NCI-H446 treated with DMSO at 0.1 percent for 48 hours (cell line): ENCODE results near the gene ASH1L.
"Not testable (repeated sequence)": the region's sequence is repeated elsewhere in the genome, so short reads cannot be mapped to it uniquely, and the experiment has no call there.

Source experiments
- DNase-seq: peaks from one replicate; lab custom pipeline; 2025; lab: John Stamatoyannopoulos, UW

The ASH1L gene

GRCh38 chr1:155562581-155563376 lies at the start of gene ASH1L:
Gene ASH1L (minus strand): TSS chr1:155562803. CDS start chr1:155521519, 41,284 bp downstream.
- peak; percentile 85 for DNase-seq

GRCh38 chr1:155610257-155610647 lies 47.6 kb upstream of the ASH1L start:
- not testable (repeated sequence) for DNase-seq

DNA sequence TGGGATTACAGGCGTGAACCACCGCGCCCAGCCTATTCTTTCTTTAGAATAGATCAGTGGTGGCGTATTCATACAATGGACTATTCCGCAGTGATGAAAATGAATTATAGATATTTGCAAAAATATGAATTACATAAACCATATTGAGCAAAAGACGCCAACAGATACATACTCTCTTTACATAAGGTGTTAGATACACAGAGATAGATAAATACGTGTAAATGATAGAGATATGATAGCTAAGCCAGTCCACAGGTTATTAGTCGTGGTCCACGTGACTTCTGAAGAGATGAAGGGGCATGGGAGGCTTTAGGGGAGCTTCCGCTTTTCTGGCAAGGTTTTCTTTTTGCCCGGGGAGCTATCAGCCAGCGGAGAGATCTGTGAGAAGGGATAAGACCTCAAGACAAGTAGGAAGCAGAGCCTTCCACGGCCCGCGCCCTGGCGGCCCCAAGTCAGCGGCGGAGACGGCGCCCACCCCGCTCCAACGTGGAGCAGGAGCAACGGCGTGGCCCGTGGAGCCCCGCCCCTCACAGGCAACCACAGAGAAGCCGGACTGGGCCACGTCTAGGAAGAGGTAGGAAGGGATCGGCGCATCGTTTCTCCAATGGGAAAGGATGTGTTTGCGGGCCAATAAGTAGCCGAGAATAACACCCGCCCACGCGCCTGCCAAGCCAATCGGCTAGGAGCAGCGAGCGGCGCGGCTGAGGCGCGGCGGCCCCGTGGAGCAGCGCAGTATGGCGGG lies 47.1 kb upstream of the ASH1L start, which contains the start of gene MSTO1:
TSS of gene MSTO1 (plus strand) at position 704 of the 742 bp plus-strand sequence. CDS start at position 735, 31 bp downstream.
- DNase-seq, result peak; percentile 97

DNA sequence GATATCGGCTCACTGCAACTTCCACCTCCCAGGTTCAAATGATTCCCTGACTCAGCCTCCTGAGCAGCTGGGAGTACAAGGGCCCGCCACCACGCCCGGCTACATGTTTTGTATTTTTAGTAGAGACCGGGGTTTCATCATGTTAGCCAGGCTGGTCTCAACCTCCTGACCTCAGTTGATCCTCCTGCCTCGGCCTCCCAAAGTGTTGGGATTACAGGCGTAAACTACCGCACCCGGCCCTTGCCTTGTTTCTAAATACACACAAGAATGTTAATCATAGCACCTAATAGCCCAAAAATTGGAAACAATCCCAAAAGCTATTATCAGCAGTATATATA lies 46.3 kb upstream of the ASH1L start:
- DNase-seq, result no peak

DNA sequence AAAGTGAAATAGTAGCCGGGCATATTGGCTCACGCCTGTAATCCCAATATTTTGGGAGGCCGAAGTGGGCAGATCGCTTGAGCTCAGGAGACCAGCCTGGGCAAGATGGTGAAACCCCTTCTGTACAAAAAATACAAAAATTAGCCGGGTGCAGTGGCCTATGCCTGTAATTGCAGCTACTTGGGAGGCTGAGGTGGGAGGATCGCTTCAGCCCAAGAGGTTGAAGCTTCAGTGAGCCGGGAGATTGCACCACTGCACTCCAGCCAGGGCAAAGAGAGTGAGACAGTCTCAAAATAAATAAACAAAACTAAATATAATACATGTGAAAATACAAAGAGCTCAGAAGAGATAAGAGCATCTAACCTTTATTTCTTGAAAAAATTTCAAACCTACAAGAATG lies 45.1 kb upstream of the ASH1L start:
- DNase-seq, result no peak

- not testable (repeated sequence) for DNase-seq
These were observed 37.4 kb upstream of the ASH1L start for GRCh38 chr1:155599828-155600572.

DNA sequence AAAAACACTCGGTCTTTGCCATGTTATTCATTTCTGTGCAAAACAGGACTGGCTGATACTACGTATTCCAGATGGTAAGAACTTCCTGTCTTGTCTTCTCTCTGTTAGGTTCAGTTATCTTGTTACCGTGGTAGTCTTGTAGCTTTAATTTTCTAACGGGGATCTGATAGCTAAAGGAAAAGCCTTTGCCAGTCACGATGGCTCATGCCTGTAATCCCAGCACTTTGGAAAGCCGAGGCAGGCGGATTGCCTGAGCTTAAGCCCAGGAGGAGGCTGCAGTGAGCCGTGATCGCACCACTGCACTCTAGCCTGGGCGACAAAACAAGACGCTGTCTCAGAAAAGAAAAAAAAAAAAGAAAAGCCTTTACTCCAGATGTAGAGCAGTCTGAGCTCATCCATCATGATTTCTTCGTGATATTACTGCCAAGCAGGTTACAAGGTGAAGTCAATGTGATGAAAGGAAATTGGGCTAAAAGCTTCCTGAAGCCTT lies 36.3 kb upstream of the ASH1L start:
- DNase-seq, result no peak

GRCh38 chr1:155596864-155597263 lies 34.3 kb upstream of the ASH1L start:
- DNase-seq, result no peak

DNA sequence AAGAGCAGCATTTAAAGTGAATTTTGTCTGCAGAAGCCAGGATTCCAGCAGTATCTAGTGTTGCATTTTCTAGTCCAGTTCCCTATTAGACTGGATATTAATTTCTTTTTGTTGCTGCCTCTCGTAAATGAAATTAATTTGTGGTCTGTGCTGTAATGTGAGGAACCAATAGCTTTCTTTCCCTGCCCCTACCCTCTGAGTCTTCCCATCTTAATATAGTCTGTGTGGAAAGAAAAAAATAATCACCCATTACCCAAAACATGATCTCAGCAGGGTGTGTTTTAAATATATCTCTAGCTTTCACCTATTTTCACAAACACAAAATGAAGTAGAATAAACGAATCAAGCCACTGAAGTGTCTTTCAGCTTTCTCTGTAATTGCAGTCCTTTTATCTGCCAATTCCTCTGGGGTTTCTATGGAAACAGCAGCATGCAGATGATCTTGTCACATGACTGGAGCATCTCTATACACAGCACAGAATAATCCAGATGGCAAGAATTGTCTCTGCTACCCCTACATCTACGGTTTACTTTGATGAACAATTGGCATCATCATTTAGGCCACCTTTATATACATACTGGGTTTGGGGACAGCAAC lies 33.4 kb upstream of the ASH1L start:
- DNase-seq, result not testable (repeated sequence)

DNA sequence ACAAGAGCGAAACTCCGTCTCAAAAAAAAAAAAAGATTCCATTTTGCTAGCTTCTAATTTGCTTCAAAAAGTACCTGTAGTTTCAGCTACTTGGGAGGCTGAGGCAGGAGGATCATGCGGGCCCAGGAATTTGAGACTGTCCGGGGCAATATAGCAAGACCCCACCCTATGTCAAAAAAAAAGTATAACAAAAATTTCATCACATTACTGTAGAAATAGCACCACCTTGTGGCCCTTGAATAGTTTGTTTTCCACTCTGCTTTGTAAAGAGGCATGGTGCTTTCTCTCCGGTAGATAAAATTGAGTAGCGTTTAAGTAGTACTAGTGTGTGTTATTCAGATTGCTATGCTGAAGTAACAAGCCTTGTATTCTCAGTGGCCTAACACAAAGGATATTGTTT lies 29.2 kb upstream of the ASH1L start:
- peak; percentile 49 for DNase-seq

- DNase-seq, result not testable (repeated sequence)
These were observed 28.1 kb upstream of the ASH1L start for GRCh38 chr1:155590516-155591247.

GRCh38 chr1:155589282-155589681 lies 26.7 kb upstream of the ASH1L start:
- DNase-seq, result not testable (repeated sequence)

DNA sequence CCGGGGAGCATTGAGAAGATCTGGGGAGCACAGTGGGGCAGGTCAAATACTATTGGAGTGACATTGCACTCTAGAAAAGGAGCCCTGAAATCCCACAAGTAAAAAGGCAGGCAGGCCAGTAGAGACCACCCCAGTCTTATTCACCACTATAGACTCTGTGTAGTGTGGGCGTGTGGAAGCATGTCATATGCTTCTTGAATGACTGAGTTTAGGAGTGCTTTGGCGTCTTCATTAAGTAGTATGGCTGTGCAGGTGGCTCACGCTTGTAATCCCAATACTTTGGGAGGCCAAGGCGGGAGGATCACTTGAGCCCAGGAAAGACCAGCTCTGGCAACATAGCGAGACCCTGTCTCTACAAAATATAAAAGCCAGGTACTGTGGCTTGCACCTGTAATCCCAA lies 21.2 kb upstream of the ASH1L start:
- not testable (repeated sequence) for DNase-seq

DNA sequence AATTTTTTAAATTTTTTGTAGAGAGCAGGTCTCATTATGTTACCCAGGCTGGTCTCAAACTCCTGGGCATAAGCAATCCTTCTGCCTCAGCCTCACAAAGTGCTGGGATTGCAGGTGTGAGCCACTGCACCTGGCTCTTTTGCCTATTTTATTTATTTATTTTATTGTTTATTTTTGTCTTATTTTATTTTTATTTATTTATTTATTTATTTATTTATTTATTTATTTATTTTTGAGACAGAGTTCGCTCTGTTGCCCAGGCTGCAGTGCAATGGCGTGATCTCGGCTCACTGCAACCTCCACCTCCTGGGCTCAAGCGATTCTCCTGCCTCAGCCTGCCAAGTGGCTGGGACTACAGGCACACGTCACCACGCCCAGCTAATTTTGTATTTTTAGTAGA lies 13.0 kb upstream of the ASH1L start:
- not testable (repeated sequence) for DNase-seq

DNA sequence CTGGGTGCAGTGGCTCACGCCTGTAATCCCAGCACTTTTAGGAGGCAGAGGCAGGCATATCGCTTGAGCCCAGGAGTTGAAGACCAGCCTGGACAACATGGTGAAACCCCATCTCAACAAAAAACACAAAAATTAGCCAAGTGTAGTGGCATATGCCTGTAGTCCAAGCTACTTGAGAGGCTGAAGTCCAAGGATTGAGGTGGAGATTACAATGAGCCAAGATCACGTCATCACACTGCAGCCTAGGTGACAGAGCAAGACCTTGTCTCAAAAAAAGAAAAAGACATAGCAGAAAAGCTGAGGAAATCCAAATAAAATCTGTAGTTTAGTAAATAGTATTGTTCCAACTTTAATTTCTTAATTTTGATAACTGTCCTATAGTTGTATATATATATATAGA lies 11.5 kb upstream of the ASH1L start:
- DNase-seq, result no peak

- no peak for DNase-seq
These were observed 8.0 kb upstream of the ASH1L start for GRCh38 chr1:155570593-155570990.

GRCh38 chr1:155569988-155570592 lies 7.5 kb upstream of the ASH1L start:
- no peak for DNase-seq

- DNase-seq, result not testable (repeated sequence)
These were observed 897 bp upstream of the ASH1L start for GRCh38 chr1:155563377-155564022.

- peak; percentile 58 for DNase-seq
These were observed 623 bp downstream of the ASH1L start for GRCh38 chr1:155561779-155562580.
